WTC11 (cell line): ENCODE measurements around the gene FALEC.

Source experiments
- AFF4 ChIP-seq: sonication (generic); formaldehyde crosslinking; IDR thresholded peaks from 2 replicates; pipeline ENCODE4 v1.8.1; 2023; ENCODE audit warnings: mild to moderate bottlenecking, missing genetic modification reagents, borderline replicate concordance
- CTCF ChIP-seq: fragments of 200-600 bp; IDR thresholded peaks from 2 replicates; pipeline ENCODE4 v1.8.0; 2022; ENCODE audit warnings: antibody characterized with exemption
- JUN ChIP-seq: sonication (generic); formaldehyde crosslinking; IDR thresholded peaks from 2 replicates; pipeline ENCODE4 v1.8.0; 2023; ENCODE audit warnings: mild to moderate bottlenecking, missing genetic modification reagents
- TEAD4 ChIP-seq: sonication (generic); formaldehyde crosslinking; IDR thresholded peaks from 2 replicates; pipeline ENCODE4 v1.8.0; 2022; ENCODE audit warnings: mild to moderate bottlenecking, missing genetic modification reagents
- ZNF138 ChIP-seq: sonication (generic); formaldehyde crosslinking; conservative IDR thresholded peaks from 2 replicates; pipeline ENCODE4 v1.8.1; 2022; ENCODE audit warnings: mild to moderate bottlenecking, moderate library complexity, missing genetic modification reagents
- ZNF416 ChIP-seq: fragments of 250-450 bp; sonication (Bioruptor Pico); IDR thresholded peaks from 2 replicates; pipeline ENCODE4 v1.9.0; 2021; ENCODE audit warnings: mild to moderate bottlenecking, inconsistent platforms
- TF ChIP-seq, protein P1 (sequence below): sonication (generic); formaldehyde crosslinking; IDR thresholded peaks from 2 replicates; pipeline ENCODE4 v1.8.1; 2023; ENCODE audit warnings: mild to moderate bottlenecking, moderate library complexity, missing genetic modification reagents

DNA sequence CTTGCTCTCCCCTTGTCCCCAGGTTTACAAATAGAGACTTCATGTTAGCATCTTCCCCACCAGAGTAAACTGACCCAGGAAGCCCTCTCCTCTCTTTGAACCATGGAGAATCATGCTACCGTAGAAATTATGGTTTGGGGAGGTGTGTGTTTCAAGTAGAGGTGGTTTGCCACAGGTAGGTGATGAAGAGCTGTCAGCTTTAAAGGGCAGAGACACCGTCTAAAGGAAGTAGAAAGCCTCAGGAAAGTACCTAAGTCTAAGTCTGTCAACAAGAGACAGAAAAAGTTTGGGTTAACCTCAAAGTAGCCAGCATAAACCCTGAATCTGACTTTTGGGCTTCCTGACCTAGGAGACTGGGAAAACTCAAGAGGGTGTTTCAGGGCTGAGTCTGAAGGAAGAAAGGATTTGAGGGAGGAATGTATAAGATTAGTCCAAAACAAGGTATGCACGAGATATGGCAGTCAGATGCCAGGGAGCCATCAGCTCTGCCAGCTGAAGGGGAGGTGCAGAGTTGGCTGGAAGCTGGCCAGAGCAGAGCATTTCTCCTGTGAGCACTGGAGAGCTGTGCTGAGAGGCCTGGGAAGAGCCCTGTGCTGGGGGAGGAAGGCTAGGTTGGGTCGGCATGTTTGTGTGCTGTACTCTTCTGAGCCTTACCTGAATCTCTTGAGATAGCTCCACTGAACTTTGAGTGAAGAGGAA is 47.9 kb downstream of the FALEC start:
- TF ChIP-seq CTCF = no peak
- TF ChIP-seq JUN (CRISPR knock-in tag) = no peak
- no peak for TF ChIP-seq TEAD4 (CRISPR knock-in tag)
- TF ChIP-seq, protein P1, sequence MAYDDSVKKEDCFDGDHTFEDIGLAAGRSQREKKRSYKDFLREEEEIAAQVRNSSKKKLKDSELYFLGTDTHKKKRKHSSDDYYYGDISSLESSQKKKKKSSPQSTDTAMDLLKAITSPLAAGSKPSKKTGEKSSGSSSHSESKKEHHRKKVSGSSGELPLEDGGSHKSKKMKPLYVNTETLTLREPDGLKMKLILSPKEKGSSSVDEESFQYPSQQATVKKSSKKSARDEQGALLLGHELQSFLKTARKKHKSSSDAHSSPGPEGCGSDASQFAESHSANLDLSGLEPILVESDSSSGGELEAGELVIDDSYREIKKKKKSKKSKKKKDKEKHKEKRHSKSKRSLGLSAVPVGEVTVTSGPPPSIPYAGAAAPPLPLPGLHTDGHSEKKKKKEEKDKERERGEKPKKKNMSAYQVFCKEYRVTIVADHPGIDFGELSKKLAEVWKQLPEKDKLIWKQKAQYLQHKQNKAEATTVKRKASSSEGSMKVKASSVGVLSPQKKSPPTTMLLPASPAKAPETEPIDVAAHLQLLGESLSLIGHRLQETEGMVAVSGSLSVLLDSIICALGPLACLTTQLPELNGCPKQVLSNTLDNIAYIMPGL (CRISPR knock-in tag) = no peak
- no peak for TF ChIP-seq AFF4 (CRISPR knock-in tag)
- no peak for TF ChIP-seq ZNF138 (CRISPR knock-in tag)
- no peak for TF ChIP-seq ZNF416 (CRISPR knock-in tag)
